Measurements from ENCODE around the gene ACBD6.

DNA sequence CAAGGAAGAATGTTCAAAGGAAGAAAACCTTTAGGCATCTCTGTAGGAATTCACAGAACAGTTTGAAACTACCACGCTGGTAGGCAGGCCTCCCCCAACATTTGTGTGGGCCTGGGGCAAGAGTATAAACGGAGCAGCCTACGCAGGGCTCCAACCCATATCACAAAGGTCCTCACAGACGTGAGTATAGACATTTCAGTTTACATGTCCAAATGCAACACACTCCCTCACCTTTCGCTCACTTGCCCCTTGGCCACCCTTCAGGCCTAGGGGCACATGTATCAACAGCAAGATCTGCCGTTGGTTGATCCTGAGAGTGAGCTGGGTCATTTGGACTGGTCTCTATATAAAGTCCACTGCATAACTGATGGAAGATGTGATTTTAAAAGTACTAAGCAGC, 133.3 kb downstream of the ACBD6 start:
- TF ChIP-seq SIN3A (IDR thresholded peaks at IDR 0.05; ENCODE audit: low read depth, low read length) (no peak), POLR2A (IDR thresholded peaks at IDR 0.05; ENCODE audit: low read depth, low read length) (no peak), POLR2AphosphoS2 (IDR thresholded peaks at IDR 0.05; ENCODE audit: low read depth, low read length) (no peak), RFX5 (IDR thresholded peaks at IDR 0.05; ENCODE audit: low read depth, low read length) (no peak), RELA (IDR thresholded peaks at IDR 0.05; ENCODE audit: borderline replicate concordance, partially characterized antibody) (no peak), EZH2 (IDR thresholded peaks at IDR 0.05; ENCODE audit: borderline replicate concordance, control insufficient read depth, low read depth, low read length) (no peak), GABPA (IDR thresholded peaks at IDR 0.05; ENCODE audit: low read depth) (no peak), POU2F2 (IDR thresholded peaks at IDR 0.05; ENCODE audit: borderline replicate concordance, low read depth, low read length) (no peak)
- TF ChIP-seq, protein P1, sequence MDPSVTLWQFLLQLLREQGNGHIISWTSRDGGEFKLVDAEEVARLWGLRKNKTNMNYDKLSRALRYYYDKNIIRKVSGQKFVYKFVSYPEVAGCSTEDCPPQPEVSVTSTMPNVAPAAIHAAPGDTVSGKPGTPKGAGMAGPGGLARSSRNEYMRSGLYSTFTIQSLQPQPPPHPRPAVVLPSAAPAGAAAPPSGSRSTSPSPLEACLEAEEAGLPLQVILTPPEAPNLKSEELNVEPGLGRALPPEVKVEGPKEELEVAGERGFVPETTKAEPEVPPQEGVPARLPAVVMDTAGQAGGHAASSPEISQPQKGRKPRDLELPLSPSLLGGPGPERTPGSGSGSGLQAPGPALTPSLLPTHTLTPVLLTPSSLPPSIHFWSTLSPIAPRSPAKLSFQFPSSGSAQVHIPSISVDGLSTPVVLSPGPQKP (IDR thresholded peaks at IDR 0.05; ENCODE audit: low read depth, low read length) = no peak
- TF ChIP-seq, protein P2, sequence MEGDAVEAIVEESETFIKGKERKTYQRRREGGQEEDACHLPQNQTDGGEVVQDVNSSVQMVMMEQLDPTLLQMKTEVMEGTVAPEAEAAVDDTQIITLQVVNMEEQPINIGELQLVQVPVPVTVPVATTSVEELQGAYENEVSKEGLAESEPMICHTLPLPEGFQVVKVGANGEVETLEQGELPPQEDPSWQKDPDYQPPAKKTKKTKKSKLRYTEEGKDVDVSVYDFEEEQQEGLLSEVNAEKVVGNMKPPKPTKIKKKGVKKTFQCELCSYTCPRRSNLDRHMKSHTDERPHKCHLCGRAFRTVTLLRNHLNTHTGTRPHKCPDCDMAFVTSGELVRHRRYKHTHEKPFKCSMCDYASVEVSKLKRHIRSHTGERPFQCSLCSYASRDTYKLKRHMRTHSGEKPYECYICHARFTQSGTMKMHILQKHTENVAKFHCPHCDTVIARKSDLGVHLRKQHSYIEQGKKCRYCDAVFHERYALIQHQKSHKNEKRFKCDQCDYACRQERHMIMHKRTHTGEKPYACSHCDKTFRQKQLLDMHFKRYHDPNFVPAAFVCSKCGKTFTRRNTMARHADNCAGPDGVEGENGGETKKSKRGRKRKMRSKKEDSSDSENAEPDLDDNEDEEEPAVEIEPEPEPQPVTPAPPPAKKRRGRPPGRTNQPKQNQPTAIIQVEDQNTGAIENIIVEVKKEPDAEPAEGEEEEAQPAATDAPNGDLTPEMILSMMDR (IDR thresholded peaks at IDR 0.05 in 2 of 3, conservative IDR thresholded peaks at IDR 0.05 in 1 of 3; ENCODE audit: control insufficient read depth in 2 of 3, extremely low read depth in 1 of 3, insufficient read depth in 1 of 3, low read depth in 3 of 3, low read length in 3 of 3) = no peak
- TF ChIP-seq, protein P3, sequence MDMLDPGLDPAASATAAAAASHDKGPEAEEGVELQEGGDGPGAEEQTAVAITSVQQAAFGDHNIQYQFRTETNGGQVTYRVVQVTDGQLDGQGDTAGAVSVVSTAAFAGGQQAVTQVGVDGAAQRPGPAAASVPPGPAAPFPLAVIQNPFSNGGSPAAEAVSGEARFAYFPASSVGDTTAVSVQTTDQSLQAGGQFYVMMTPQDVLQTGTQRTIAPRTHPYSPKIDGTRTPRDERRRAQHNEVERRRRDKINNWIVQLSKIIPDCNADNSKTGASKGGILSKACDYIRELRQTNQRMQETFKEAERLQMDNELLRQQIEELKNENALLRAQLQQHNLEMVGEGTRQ (IDR thresholded peaks at IDR 0.05; ENCODE audit: borderline replicate concordance, low read depth, low read length) = no peak
- TF ChIP-seq, protein P4, sequence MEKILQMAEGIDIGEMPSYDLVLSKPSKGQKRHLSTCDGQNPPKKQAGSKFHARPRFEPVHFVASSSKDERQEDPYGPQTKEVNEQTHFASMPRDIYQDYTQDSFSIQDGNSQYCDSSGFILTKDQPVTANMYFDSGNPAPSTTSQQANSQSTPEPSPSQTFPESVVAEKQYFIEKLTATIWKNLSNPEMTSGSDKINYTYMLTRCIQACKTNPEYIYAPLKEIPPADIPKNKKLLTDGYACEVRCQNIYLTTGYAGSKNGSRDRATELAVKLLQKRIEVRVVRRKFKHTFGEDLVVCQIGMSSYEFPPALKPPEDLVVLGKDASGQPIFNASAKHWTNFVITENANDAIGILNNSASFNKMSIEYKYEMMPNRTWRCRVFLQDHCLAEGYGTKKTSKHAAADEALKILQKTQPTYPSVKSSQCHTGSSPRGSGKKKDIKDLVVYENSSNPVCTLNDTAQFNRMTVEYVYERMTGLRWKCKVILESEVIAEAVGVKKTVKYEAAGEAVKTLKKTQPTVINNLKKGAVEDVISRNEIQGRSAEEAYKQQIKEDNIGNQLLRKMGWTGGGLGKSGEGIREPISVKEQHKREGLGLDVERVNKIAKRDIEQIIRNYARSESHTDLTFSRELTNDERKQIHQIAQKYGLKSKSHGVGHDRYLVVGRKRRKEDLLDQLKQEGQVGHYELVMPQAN (conservative IDR thresholded peaks at IDR 0.05) = no peak
- TF ChIP-seq, protein P5, sequence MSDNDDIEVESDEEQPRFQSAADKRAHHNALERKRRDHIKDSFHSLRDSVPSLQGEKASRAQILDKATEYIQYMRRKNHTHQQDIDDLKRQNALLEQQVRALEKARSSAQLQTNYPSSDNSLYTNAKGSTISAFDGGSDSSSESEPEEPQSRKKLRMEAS (IDR thresholded peaks at IDR 0.05; ENCODE audit: low read depth, low read length) = no peak

All from GM12878 (cell line).